Rectal smooth muscle tissue (tissue), 1 donor: Measurements from ENCODE around the gene SETDB2.

Experiments used
- H3K27ac ChIP-seq: one replicate; pipeline ENCODE4 v1.7.0; 2013; ENCODE audit warnings: low read depth, low read length, inconsistent platforms
- H3K27me3 ChIP-seq: one replicate; pipeline ENCODE4 v1.7.0; 2013; ENCODE audit warnings: low read length; ENCODE audit not compliant: control insufficient read depth, insufficient read depth
- H3K36me3 ChIP-seq: one replicate; pipeline ENCODE4 v1.7.0; 2013; ENCODE audit warnings: low read length; ENCODE audit not compliant: control insufficient read depth, insufficient read depth
- H3K4me1 ChIP-seq: one replicate; pipeline ENCODE4 v1.7.0; 2013; ENCODE audit warnings: low read length; ENCODE audit not compliant: control insufficient read depth, insufficient read depth
- H3K4me3 ChIP-seq: one replicate; pipeline ENCODE4 v1.7.0; 2013; ENCODE audit warnings: low read length
- H3K9ac ChIP-seq: one replicate; pipeline ENCODE4 v1.7.0; 2013; ENCODE audit warnings: low read length

SETDB2 gene

DNA sequence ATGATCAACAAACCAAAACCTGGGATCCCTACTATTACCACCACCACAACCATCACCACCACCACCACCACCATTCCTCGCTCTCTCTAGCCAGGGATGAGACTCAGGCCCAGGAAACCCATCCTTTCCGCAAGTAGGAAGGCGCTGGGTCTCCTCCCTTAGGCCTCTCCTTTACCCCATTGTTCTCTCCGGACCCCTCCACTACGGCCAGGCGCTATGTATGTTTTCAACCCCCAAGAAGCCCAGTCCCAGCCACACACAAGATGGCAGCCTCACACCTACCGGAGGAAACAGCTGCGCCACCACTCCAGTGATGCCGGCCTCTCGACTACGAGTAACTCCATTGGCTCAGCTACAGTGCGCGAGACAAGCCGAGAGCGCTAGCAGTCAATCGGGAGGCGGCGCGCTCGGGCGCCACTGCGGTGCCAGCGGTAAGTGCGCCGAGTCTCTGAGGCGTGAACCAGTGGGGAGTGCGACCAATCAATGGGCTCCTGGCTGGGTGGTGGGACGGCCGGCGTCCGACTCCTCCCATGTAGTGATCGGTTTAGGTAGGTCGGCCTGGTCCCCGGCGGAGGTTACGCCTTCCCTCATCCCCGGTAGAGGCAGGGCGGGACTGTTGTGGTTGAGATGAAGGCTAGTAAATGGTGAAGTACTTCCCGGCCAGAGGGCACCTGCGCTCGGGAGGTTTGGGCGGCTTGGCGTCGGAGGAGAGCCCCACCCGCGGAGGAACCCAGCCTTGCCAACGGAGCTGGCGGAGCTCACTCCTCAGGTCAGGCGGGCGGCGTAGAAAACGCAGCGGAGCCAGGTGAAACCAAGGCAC, at the start of gene SETDB2, which contains the start of gene CAB39L:
Gene SETDB2 (plus strand): TSS at position 571 of the 820 bp plus-strand sequence. CDS start 7,620 bp downstream, outside the sequence.
Gene CAB39L (minus strand): TSS at position 361 of the 820 bp plus-strand sequence. CDS start 61,154 bp downstream, outside the sequence.
- Histone ChIP-seq H3K4me1 (peaks cover 6% of the 10 kb centered on the region), H3K9ac (peak within 1 kb of the TSS; percentile 85), H3K4me3 (peak within 1 kb of the TSS; percentile 87), H3K27me3 (no peaks in the 10 kb centered on the region), H3K36me3 (no peaks in the 10 kb centered on the region), H3K27ac (peak within 1 kb of the TSS; percentile 92)

- Histone ChIP-seq H3K27ac (peak overlapping the region; percentile 63), H3K9ac (no peak overlapping the region), H3K4me1 (no peaks in the 10 kb centered on the region), H3K4me3 (no peak overlapping the region), H3K36me3 (no peaks in the 10 kb centered on the region), H3K27me3 (no peaks in the 10 kb centered on the region)
These were observed 48.6 kb upstream of the SETDB2 start for GRCh38 chr13:49395451-49395865.

DNA sequence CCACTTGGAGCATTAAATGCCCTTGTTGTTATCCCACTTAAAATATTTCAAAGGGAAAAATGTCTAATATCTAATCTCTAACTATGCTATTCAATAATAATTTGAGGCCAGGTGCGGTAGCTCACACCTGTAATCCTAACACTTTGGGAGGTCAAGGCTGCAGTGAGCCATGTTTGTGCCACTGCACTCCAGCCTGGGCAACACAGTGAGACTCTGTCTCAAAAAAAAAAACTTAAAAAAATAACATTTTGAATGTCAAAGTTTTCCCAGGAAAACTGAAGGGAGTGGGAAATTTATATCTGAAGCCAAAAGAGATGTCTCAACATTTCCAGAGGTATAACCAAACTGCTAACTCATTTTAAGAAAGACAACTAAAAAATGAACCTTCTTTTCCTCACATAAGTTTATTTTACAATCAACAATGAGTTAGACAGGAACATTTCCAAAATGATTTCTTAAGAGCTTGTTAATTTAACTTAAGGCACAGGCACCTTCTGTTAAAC, 48.1 kb upstream of the SETDB2 start:
- no peaks in the 10 kb centered on the region for H3K36me3 ChIP-seq
- peak overlapping the region; percentile 63 for H3K27ac ChIP-seq
- H3K27me3 ChIP-seq, result no peaks in the 10 kb centered on the region
- H3K4me3 ChIP-seq, result no peak overlapping the region
- no peak overlapping the region for H3K9ac ChIP-seq
- no peaks in the 10 kb centered on the region for H3K4me1 ChIP-seq

GRCh38 chr13:49399801-49400472, 44.1 kb upstream of the SETDB2 start:
- no peak overlapping the region for H3K9ac ChIP-seq

DNA sequence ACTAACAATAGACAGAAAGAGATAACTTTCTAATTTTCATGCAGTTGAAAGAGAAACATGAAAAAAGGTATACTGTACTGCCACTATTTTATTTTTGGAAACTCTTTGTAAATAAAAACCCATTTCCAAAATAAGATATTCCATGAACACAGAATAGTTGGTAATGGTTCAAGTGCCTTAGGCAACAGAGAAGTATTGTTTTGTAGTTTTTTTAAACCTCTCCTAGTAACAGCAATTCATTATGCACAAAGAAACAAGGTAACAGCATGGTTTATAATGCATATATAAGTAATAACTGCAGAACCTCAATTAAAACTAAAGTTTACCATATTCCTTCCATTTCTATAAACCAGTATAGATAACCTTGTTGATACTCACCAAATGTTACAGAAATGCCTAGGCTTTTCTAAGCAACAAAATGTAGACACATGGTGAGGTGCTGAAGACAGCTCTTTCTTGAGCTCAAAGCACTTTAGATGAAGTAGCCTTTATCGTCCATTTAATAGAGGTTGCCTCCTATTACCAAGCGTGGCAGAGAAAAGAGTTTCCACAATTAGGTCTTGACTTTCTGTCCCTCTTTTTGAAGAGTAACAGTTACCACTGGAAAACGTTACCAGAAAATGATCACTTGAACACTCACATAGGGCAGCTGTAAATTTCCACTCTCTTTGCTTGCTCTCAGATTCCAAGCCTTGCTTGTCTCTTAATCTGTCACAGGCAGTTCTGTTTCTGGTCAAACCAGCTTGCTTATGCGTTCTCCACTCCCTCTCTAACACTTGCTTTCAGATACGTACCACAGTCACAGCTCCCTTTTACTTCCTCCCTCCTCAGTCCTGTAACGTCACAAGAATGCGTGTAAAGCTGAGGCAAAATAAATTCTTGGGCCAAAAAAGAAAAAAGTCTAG, 43.1 kb upstream of the SETDB2 start:
- Histone ChIP-seq H3K9ac (no peak overlapping the region), H3K27ac (peak overlapping the region; percentile 85), H3K4me3 (peak overlapping the region; percentile 37), H3K27me3 (no peaks in the 10 kb centered on the region), H3K4me1 (peaks cover 4% of the 10 kb centered on the region), H3K36me3 (no peaks in the 10 kb centered on the region)

More at GRCh38 chr13:49399801-49400472, 44.1 kb upstream of the SETDB2 start:
- H3K27ac ChIP-seq, result peak overlapping the region; percentile 85
- no peaks in the 10 kb centered on the region for H3K36me3 ChIP-seq
- no peaks in the 10 kb centered on the region for H3K27me3 ChIP-seq
- peak overlapping the region; percentile 37 for H3K4me3 ChIP-seq
- H3K4me1 ChIP-seq, result peaks cover 4% of the 10 kb centered on the region

GRCh38 chr13:49403996-49404702, 39.9 kb upstream of the SETDB2 start:
- Histone ChIP-seq H3K27me3 (no peaks in the 10 kb centered on the region), H3K36me3 (no peaks in the 10 kb centered on the region), H3K4me1 (peaks cover 4% of the 10 kb centered on the region), H3K27ac (peak overlapping the region; percentile 19), H3K4me3 (no peak overlapping the region), H3K9ac (no peak overlapping the region)

DNA sequence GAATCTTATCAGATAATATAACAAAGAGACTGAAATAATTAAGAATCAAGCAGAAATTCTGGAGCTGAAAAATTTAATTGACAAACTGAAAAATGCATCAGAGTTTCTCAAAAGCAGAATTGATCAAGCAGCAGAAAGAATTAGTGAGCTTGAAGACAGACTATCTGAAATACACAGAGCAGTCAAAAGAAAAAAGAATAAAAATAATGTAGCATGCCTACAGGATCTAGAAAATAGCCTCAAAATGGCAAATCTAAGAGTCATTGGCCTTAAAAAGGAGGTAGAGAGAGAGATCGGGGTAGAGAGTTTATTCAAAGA, 39.4 kb upstream of the SETDB2 start:
- no peak overlapping the region for H3K27ac ChIP-seq
- no peaks in the 10 kb centered on the region for H3K27me3 ChIP-seq
- H3K4me3 ChIP-seq, result no peak overlapping the region
- no peak overlapping the region for H3K9ac ChIP-seq
- H3K4me1 ChIP-seq, result peaks cover 4% of the 10 kb centered on the region
- no peaks in the 10 kb centered on the region for H3K36me3 ChIP-seq

- Histone ChIP-seq H3K4me1 (peaks cover 7% of the 10 kb centered on the region), H3K9ac (no peak overlapping the region), H3K27me3 (no peaks in the 10 kb centered on the region), H3K27ac (no peak overlapping the region), H3K36me3 (no peaks in the 10 kb centered on the region), H3K4me3 (no peak overlapping the region)
These were observed 37.0 kb upstream of the SETDB2 start for GRCh38 chr13:49407068-49407467.

GRCh38 chr13:49407936-49408335, 36.1 kb upstream of the SETDB2 start:
- Histone ChIP-seq H3K4me1 (peaks cover 4% of the 10 kb centered on the region), H3K36me3 (no peaks in the 10 kb centered on the region), H3K27me3 (no peaks in the 10 kb centered on the region), H3K4me3 (no peak overlapping the region), H3K9ac (no peak overlapping the region), H3K27ac (peak overlapping the region; percentile 60)

DNA sequence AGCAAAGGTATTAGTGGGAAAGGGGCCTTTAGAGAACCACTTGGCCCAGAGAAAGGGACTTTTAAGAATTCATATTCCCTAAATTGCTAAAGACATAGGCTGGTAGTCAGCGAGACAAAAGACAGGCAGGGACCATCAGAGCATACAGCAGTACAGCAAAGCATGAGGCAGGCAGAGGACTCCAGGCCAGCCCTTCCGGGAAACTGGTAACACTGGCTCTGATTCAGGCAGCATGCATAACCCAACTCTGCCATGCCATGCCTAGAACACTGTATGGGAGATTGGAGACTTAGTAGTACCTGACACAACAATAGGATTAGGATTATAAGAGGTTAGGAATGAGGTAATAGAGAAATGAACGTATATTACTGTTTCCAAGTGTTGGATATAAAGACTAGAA, 35.1 kb upstream of the SETDB2 start:
- Histone ChIP-seq H3K36me3 (no peaks in the 10 kb centered on the region), H3K4me1 (peaks cover 4% of the 10 kb centered on the region), H3K27me3 (no peaks in the 10 kb centered on the region), H3K4me3 (no peak overlapping the region), H3K27ac (peak overlapping the region; percentile 16), H3K9ac (no peak overlapping the region)

- no peak overlapping the region for H3K9ac ChIP-seq
- no peak overlapping the region for H3K4me3 ChIP-seq
- H3K27ac ChIP-seq, result peak overlapping the region; percentile 6
- peaks cover 4% of the 10 kb centered on the region for H3K4me1 ChIP-seq
- no peaks in the 10 kb centered on the region for H3K27me3 ChIP-seq
- no peaks in the 10 kb centered on the region for H3K36me3 ChIP-seq
These were observed 34.1 kb upstream of the SETDB2 start for GRCh38 chr13:49410006-49410405.
